ENCODE results near the gene KRTAP1-3.
"Not testable (repeated sequence)": the region's sequence is repeated elsewhere in the genome, so short reads cannot be mapped to it uniquely, and the experiment has no call there.

KRTAP1-3 gene

GRCh38 chr17:41008811-41009210, 25.9 kb downstream of the KRTAP1-3 start, which contains the start of gene KRTAP3-1:
TSS of gene KRTAP3-1 (minus strand) at chr17:41009128. CDS start at chr17:41009074, 54 bp downstream.
- DNase-seq: no peak

- no peak for DNase-seq
These were observed 30.3 kb downstream of the KRTAP1-3 start for GRCh38 chr17:41004397-41004796.

GRCh38 chr17:41003926-41004325, 30.7 kb downstream of the KRTAP1-3 start:
- no peak for DNase-seq

- no peak for DNase-seq
These were observed 31.9 kb downstream of the KRTAP1-3 start for GRCh38 chr17:41002814-41003213.

GRCh38 chr17:41001795-41002194, 32.9 kb downstream of the KRTAP1-3 start:
- no peak for DNase-seq

GRCh38 chr17:40999563-40999962, 35.1 kb downstream of the KRTAP1-3 start, which contains the start of gene KRTAP3-2:
TSS of gene KRTAP3-2 (minus strand) at chr17:40999906. CDS start at chr17:40999853, 53 bp downstream.
- DNase-seq: not testable (repeated sequence)

GRCh38 chr17:40997361-40997760, 37.3 kb downstream of the KRTAP1-3 start:
- DNase-seq: no peak

- no peak for DNase-seq
These were observed 37.8 kb downstream of the KRTAP1-3 start for GRCh38 chr17:40996829-40997228.

GRCh38 chr17:40995116-40995515, 39.6 kb downstream of the KRTAP1-3 start:
- no peak for DNase-seq

- no peak for DNase-seq
These were observed 40.8 kb downstream of the KRTAP1-3 start, which contains the start of gene KRTAP3-3 for GRCh38 chr17:40993839-40994238. TSS of gene KRTAP3-3 (minus strand) at chr17:40994164. CDS start at chr17:40994097, 67 bp downstream.

GRCh38 chr17:40993084-40993483, 41.6 kb downstream of the KRTAP1-3 start:
- no peak for DNase-seq

- no peak for DNase-seq
These were observed 42.0 kb downstream of the KRTAP1-3 start for GRCh38 chr17:40992666-40993065.

GRCh38 chr17:40986920-40987319, 47.8 kb downstream of the KRTAP1-3 start:
- DNase-seq: no peak

- no peak for DNase-seq
These were observed 50.4 kb downstream of the KRTAP1-3 start, which contains the start of gene KRT40 for GRCh38 chr17:40984226-40984625. TSS of gene KRT40 (minus strand) at chr17:40984326. CDS start at chr17:40984273, 53 bp downstream.
